ENCODE results near the gene STIL. TPM values are rescaled to one million over a fixed set of nuclear protein-coding genes. Genes with fewer than 3 reads are reported as not detected.
"Not testable (repeated sequence)": the region's sequence is repeated elsewhere in the genome, so short reads cannot be mapped to it uniquely, and the experiment has no call there.

Gene STIL
- total and polyA plus RNA-seq, 4 donors, result 0.85 to 5.9 (median 1.4) TPM

GRCh38 chr1:47324682-47325081, 10.7 kb upstream of the STIL start:
- Histone ChIP-seq H3K4me3 (no peak overlapping the region), H3K36me3 (ENCODE audit: control insufficient read depth in 4 of 4, insufficient read depth in 4 of 4, low read length in 4 of 4) (no peaks in the 10 kb centered on the region), H3K4me1 (ENCODE audit: control insufficient read depth in 5 of 5, insufficient read depth in 5 of 5, low read length in 5 of 5) (no peaks in the 10 kb centered on the region), H3K9me3 (ENCODE audit: control insufficient read depth in 4 of 4, insufficient read depth in 3 of 4, low read length in 3 of 4) (no peaks in the 10 kb centered on the region), H3K9ac (ENCODE audit: insufficient read depth in 1 of 2, low read length in 2 of 2) (no peak overlapping the region), H3K27me3 (ENCODE audit: control insufficient read depth in 3 of 3, insufficient read depth in 3 of 3, low read length in 2 of 3) (no peaks in the 10 kb centered on the region), H3K27ac (ENCODE audit: low read depth in 1 of 2, low read length in 1 of 2) (no peak overlapping the region)
- no peak for ATAC-seq (ENCODE audit: insufficient read depth, low FRiP score)
- 90 to 93% methylated on average over 3 of the region's 3 CpGs for WGBS, 2 donors
- DNase-seq, result no peak
- TF ChIP-seq CTCF (IDR thresholded peaks at IDR 0.05; ENCODE audit: control extremely low read depth, extremely low read depth), result no peak

DNA sequence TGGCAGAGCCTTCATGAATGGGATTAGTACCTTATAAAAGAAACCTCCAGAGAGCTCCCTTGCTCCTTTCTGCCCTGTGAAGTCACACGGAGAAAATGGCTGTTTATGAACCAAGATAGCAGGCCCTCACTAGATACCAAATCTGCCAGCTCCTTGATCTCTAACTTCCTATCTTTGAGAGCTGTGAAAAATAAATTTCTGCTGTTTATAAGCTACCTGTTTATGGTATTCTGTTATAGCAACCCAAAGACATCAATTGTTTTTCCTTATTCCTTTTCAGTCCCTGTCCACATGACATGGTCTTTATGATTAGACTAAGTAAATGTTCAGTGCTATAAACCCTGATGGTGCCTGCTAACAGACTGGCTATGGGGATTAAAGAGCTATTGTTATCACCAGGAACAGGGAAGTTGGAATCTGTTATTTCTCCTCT, 9.7 kb upstream of the STIL start:
- WGBS, 2 donors, result 29 to 44% methylated on average over 1 of the region's 1 CpG
- no peaks in the 10 kb centered on the region for H3K27me3 ChIP-seq (ENCODE audit: control insufficient read depth in 3 of 3, insufficient read depth in 3 of 3, low read length in 2 of 3)
- H3K9ac ChIP-seq (ENCODE audit: insufficient read depth in 1 of 2, low read length in 2 of 2), result no peak overlapping the region
- DNase-seq, result no peak
- H3K4me3 ChIP-seq, result no peak overlapping the region
- ATAC-seq (ENCODE audit: insufficient read depth, low FRiP score), result no peak
- no peaks in the 10 kb centered on the region for H3K4me1 ChIP-seq (ENCODE audit: control insufficient read depth in 5 of 5, insufficient read depth in 5 of 5, low read length in 5 of 5)
- no peak for TF ChIP-seq CTCF (IDR thresholded peaks at IDR 0.05; ENCODE audit: control extremely low read depth, extremely low read depth)
- H3K27ac ChIP-seq (ENCODE audit: low read depth in 1 of 2, low read length in 1 of 2), result no peak overlapping the region
- H3K36me3 ChIP-seq (ENCODE audit: control insufficient read depth in 4 of 4, insufficient read depth in 4 of 4, low read length in 4 of 4), result no peaks in the 10 kb centered on the region
- H3K9me3 ChIP-seq (ENCODE audit: control insufficient read depth in 4 of 4, insufficient read depth in 3 of 4, low read length in 3 of 4), result no peaks in the 10 kb centered on the region

GRCh38 chr1:47319968-47320367, 6.0 kb upstream of the STIL start:
- H3K27ac ChIP-seq (ENCODE audit: low read depth in 1 of 2, low read length in 1 of 2); H3K9me3 ChIP-seq (ENCODE audit: control insufficient read depth in 4 of 4, insufficient read depth in 3 of 4, low read length in 3 of 4); DNase-seq; H3K27me3 ChIP-seq (ENCODE audit: control insufficient read depth in 3 of 3, insufficient read depth in 3 of 3, low read length in 2 of 3); H3K4me1 ChIP-seq (ENCODE audit: control insufficient read depth in 5 of 5, insufficient read depth in 5 of 5, low read length in 5 of 5); H3K4me3 ChIP-seq; H3K36me3 ChIP-seq (ENCODE audit: control insufficient read depth in 4 of 4, insufficient read depth in 4 of 4, low read length in 4 of 4); ATAC-seq (ENCODE audit: insufficient read depth, low FRiP score); H3K9ac ChIP-seq (ENCODE audit: insufficient read depth in 1 of 2, low read length in 2 of 2): not testable (repeated sequence)
- 95 to 96% methylated on average over 14 of the region's 14 CpGs for WGBS, 2 donors

- WGBS, 2 donors, result 67 to 96% methylated on average over 1 of the region's 1 CpG
- DNase-seq (no peak), ATAC-seq (ENCODE audit: insufficient read depth, low FRiP score) (no peak)
- Histone ChIP-seq H3K36me3 (ENCODE audit: control insufficient read depth in 4 of 4, insufficient read depth in 4 of 4, low read length in 4 of 4) (no peaks in the 10 kb centered on the region), H3K4me3 (no peak overlapping the region), H3K9me3 (ENCODE audit: control insufficient read depth in 4 of 4, insufficient read depth in 3 of 4, low read length in 3 of 4) (no peaks in the 10 kb centered on the region), H3K27me3 (ENCODE audit: control insufficient read depth in 3 of 3, insufficient read depth in 3 of 3, low read length in 2 of 3) (no peaks in the 10 kb centered on the region), H3K4me1 (ENCODE audit: control insufficient read depth in 5 of 5, insufficient read depth in 5 of 5, low read length in 5 of 5) (peaks cover 0 to 7% (median 0%) of the 10 kb centered on the region in 5 donors), H3K27ac (ENCODE audit: low read depth in 1 of 2, low read length in 1 of 2) (no peak overlapping the region), H3K9ac (ENCODE audit: insufficient read depth in 1 of 2, low read length in 2 of 2) (no peak overlapping the region)
- no peak for TF ChIP-seq CTCF (IDR thresholded peaks at IDR 0.05; ENCODE audit: control extremely low read depth, extremely low read depth)
These were observed 3.9 kb upstream of the STIL start for GRCh38 chr1:47317841-47318240.

Data from lung (tissue), 12 donors.